ENCODE measurements around the gene RPS6KC1.
"Not testable (repeated sequence)": the region's sequence is repeated elsewhere in the genome, so short reads cannot be mapped to it uniquely, and the experiment has no call there.

RPS6KC1 gene

DNA sequence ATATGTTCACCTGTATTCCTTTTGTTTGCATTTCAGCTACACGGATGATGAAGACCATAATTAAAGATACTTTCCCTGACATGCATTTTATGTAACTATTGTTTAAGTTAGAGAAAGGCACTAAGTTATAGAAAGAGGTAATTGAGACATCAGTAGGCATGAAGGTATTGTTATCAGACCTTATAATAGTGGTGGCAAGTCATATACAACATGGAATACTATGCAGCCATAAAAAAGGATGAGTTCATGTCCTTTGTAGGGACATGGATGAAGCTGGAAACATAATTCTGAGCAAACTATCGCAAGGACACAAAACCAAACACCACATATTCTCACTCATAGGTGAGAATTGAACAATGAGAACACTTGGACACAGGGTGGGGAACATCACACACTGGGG lies 109.4 kb downstream of the RPS6KC1 start:
- not testable (repeated sequence) for DNase-seq

DNA sequence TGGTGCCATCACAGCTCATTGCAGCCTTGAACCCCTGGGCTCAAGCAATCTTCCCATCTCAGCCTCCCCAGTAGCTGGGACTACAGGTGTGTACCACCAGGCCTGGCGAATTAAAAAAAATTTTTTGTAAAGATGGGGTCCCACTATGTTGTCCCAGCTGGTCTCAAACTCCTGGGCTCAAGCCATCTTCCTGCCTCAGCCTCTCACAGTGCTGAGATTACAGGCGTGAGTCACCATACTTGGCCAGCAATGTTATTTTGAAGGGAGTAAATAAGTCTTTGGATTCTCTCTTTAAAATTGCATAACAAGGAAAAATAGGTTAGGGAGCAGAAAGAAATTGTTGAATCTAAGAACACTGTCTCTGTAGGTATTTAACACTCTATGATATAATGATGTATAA lies 111.3 kb downstream of the RPS6KC1 start:
- no peak for DNase-seq

- DNase-seq, result no peak
Observed at GRCh38 chr1:213162862-213163261, 111.8 kb downstream of the RPS6KC1 start.

DNA sequence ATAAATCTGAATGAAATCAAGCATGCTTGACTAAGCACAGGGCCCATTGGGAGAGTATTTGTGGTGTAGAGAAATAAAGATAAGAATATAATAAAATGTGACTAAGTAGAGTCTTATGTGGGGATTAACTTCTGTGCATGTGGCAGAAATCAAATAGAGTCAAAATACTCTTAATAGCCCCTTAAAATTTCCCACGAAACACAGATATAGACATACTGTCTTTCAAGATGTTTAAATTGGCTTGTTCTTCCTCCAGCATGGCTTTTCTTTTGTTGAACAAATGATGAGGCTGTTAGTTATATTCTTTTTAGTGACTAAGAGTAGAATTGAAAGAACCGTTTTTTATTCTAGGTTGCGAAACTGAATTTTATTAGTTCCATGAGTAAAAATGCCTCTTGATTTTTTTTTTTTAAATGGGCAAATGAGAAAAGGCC lies 112.3 kb downstream of the RPS6KC1 start:
- DNase-seq, result no peak

DNA sequence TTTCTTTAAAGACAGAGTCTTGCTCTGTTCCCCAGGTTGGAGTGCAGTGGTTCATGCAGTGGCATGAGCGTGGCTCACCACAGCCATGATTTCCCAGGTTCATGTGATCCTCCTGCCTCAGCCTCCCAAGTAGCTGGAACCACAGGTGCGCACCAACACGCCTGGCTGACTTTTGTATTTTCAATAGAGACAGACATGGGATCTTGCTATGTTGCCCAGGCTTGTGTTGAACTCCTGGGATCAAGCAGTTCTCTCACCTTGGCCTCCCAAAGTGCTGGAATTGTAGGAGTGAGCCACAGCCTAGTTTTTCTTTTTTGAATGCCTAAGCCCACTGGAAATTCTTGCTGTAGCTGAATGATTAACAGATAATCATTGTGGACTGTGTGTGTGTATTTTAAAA lies 113.5 kb downstream of the RPS6KC1 start:
- no peak for DNase-seq

GRCh38 chr1:213166852-213167251 lies 115.8 kb downstream of the RPS6KC1 start:
- no peak for DNase-seq

- no peak for DNase-seq
Observed at GRCh38 chr1:213171711-213172110, 120.7 kb downstream of the RPS6KC1 start.

- no peak for DNase-seq
Observed at GRCh38 chr1:213176341-213176740, 125.3 kb downstream of the RPS6KC1 start.

DNA sequence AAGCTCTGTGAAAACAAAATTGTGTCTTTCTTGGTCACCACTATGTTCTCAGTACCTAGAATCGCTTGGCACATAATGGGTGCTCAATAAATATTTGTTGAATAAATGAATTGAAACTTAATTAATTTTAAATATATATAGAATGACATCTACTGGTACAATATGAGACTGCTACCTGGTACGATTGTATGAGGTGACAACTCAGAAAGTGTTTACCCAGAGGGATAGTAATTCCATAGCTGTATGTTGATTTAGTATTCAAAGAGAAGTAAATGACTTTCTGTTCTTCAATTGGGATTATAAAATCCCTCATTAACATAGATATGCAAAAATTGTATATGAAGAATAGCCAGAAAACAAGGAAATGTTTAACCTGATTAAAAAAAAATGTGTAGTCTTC lies 128.7 kb downstream of the RPS6KC1 start:
- no peak for DNase-seq

GRCh38 chr1:213180833-213181232 lies 129.8 kb downstream of the RPS6KC1 start:
- DNase-seq, result no peak

DNA sequence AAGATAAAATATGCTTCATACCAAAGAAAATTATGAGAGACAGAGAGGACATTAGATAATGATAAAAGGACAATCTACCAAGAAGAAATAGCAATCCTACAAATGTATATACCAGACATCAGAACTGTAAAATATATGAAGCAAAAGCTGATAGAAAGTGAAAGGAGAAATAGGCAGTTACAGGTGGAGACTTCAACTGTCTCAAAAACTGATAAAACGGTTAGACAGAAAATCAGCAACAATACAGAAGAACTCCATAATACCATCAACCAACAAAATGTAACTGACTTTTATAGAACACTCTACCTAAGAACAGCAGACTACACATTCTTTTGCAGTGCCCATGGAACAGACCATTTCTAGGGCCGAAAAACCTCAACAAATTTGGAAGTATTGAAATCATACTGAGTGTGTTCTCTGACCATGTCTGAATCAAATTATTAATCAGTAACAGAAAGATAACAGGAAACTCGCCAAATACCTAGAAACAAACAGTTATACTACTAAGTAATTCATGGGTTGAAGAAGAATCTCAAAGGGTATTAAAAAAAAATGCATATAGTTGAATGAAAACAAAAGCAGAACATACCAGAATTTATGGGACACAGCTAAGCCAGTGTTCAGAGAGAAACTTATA lies 132.1 kb downstream of the RPS6KC1 start:
- no peak for DNase-seq

DNA sequence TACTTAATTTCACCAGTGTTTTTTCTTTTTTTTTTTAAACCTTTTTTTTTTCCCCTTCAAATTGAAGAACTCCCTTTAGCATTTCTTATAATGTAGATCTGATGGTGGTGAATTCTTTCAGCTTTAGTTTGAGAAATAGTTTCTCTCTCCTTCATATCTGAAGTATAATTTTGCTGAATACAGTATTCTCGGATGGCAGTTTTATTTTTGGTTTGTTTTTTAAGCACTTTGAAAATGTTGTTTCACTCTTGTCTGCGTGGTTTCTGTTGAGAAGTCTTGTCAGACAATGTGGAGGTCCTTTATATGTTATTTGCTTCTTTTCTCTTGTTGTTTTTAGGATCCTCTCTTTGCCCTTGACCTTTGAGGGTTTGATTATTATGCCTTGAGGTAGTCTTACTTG lies 135.1 kb downstream of the RPS6KC1 start:
- no peak for DNase-seq

DNA sequence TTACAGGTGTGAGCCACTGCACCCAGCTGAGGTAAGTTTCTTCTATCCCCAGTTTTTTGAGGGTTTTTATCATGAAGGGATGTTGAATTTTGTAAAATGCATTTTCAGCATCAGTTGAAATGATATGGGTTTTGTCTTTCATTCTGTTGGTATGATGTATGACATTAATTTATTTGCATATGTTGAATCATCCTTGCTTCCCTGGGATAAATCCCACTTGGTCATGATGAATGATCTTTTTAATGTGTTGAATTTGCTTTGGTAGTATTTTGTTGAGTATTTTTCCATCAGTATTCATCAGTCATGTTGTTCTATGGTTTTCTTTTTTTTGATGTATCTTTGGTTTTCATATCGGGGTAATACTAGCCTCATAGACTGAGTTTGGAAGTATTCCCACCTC lies 141.0 kb downstream of the RPS6KC1 start:
- DNase-seq, result no peak

- no peak for DNase-seq
Observed at GRCh38 chr1:213194383-213194782, 143.3 kb downstream of the RPS6KC1 start.

DNA sequence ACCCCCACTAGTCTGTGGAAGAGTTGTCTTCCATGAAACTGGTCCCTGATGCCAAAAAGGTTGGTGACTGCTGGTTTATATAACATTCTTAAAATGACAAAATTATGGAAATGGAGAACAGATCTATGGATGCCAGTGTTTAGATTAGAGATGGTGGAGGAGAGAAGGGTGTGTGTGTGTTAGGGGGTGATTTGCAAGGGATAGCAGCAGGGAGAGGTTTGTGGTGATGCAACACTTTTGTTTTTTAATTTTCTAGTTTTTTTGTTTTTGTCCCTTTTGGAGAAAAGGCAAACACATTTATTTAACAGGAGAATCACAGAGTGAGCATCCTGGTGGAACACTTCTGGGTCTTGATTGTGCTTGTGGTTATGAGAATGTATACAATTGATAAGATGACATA lies 143.8 kb downstream of the RPS6KC1 start:
- no peak for DNase-seq

- DNase-seq, result not testable (repeated sequence)
Observed at GRCh38 chr1:213196328-213197054, 145.4 kb downstream of the RPS6KC1 start.

DNA sequence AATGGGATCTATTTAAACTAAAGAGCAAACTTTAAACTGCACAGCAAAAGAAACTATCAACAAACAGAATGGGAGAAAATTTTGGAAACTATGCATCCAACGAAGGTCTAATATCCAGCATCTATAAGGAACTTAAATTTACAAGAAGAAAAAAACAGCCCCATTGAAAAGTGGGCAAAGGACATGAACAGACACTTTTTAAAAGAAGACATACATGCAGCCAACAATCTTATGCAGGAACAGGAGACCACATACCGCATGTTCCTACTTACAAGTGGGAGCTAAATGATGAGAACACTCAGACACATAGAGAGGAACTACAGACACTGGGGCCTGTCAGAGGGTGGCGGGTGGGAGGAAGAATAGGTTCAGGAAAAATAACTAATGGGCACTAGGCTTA lies 149.6 kb downstream of the RPS6KC1 start:
- DNase-seq, result no peak

DNA sequence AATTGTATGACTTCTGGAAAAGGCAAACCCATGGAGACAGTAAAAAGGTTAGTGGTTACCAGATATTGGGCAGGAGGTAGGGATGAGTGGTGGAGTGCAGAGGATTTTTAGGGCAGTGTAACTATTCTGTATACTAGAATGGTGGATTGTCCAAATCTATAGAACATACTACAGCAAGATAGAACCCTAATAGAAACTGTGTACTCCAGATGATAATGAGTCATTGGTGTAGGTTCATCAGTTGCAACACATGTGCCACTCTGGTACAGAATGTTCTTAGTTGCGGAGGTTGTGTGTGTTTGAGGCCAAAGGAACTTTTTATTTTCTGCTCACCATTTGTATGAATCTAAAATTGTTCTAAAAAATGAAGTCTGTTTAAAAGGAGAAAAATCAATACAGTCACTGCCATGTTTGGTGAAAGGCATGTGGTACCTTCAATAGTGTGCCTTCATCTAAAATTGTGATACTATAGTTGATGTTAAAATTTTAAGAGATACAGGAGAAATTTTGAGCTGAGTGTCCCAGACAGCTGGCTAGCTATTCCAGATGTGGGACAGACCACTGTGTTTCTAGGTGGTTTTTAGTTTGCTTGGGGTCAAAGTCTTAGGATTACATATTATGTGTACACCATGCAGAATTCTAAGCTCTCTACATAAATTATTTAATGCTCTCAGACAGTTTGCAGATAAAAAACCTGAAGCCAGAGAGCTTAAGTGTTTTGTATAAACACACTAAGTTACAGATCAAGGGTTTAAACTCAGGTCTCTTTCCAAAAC lies 150.5 kb downstream of the RPS6KC1 start:
- no peak for DNase-seq

GRCh38 chr1:213211201-213211600 lies 160.2 kb downstream of the RPS6KC1 start:
- DNase-seq, result no peak

- DNase-seq, result not testable (repeated sequence)
Observed at GRCh38 chr1:213219076-213219475, 168.0 kb downstream of the RPS6KC1 start.

- no peak for DNase-seq
Observed at GRCh38 chr1:213221209-213221608, 170.2 kb downstream of the RPS6KC1 start.

GRCh38 chr1:213227458-213227857 lies 176.4 kb downstream of the RPS6KC1 start:
- DNase-seq, result no peak

- no peak for DNase-seq
Observed at GRCh38 chr1:213231795-213232231, 180.8 kb downstream of the RPS6KC1 start.

DNA sequence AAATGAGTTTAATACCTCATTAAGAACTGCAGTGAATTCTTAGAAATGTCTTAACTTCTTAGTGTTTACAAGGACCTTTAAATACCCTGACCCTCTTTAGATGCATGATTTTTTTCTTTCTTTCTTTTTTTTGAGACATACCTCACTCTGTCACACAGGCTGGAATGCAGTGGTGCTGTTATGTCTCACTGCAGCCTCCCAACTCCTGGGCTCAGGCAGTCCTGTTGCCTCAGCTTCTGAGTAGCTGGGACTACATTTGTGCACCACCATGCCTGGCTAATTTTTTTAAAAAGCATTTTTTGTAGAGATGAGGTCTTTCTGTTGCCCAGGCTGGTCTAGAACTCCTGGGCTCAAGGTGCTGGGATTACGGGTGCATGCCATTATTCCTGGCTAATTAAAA lies 191.8 kb downstream of the RPS6KC1 start:
- DNase-seq, result no peak

Data from GF-D8 (cell line).